SK-N-SH (cell line): Measurements from ENCODE around the gene STK39. TPM values are rescaled to one million over a fixed set of nuclear protein-coding genes. Genes with fewer than 3 reads are reported as not detected.

Source experiments
- CTCF ChIA-PET: fragments of 300-600, 350-600 bp; formaldehyde crosslinking; extraction: SDS; loops from one replicate; lab custom pipeline; 2021; lab: Yijun Ruan, JAX
- POLR2A ChIA-PET: fragments of 350-600 bp; sonication (Branson Sonifier 250); formaldehyde crosslinking; extraction: SDS; loops from one replicate; lab custom pipeline; 2020; ENCODE audit warnings: antibody characterized with exemption, inconsistent platforms; lab: Yijun Ruan, JAX
- DNase-seq: peaks from one replicate; pipeline ENCODE4 v3.0.0; 2012
- H2AFZ ChIP-seq: fragments of 200-600 bp; sonication (generic); 2 replicates; pipeline ENCODE4 v1.8.1; 2016; ENCODE audit warnings: antibody characterized with exemption, mild to moderate bottlenecking, low read depth
- H3F3A ChIP-seq: fragments of 200-600 bp; sonication (generic); replicated peaks from 2 replicates; pipeline ENCODE3; 2016; ENCODE audit warnings: antibody characterized with exemption, mild to moderate bottlenecking; ENCODE audit not compliant: insufficient read depth
- H3K27ac ChIP-seq, 2 experiments: fragments of 200-500 bp in 1 of 2; fragments of 200-600 bp in 1 of 2; sonication (Bioruptor generic) in 1 of 2; sonication (generic), shearing (Covaris generic) in 1 of 2; 2 replicates each; pipeline versions ENCODE4 v1.5.1 to v1.6.1; 2014 to 2016; ENCODE audit warnings: low read depth in 2 of 2, inconsistent platforms in 1 of 2, low read length in 1 of 2, mild to moderate bottlenecking in 1 of 2, mixed read lengths in 1 of 2
- H3K27me3 ChIP-seq: fragments of 200-600 bp; sonication (generic), shearing (Covaris generic); 2 replicates; pipeline ENCODE4 v1.6.1; 2016; ENCODE audit warnings: mixed run types; ENCODE audit not compliant: insufficient read depth
- H3K36me3 ChIP-seq, 2 experiments: fragments of 200-500 bp in 1 of 2; fragments of 200-600 bp in 1 of 2; sonication (Bioruptor generic) in 1 of 2; sonication (generic) in 1 of 2; replicated peaks in 1 of 2; 2 replicates each; pipeline versions ENCODE3 to v1.5.1; 2014 to 2016; ENCODE audit warnings: low read length in 1 of 2, mild to moderate bottlenecking in 1 of 2; ENCODE audit not compliant: insufficient read depth in 2 of 2, control insufficient read depth in 1 of 2
- H3K4me1 ChIP-seq, 2 experiments: fragments of 200-500 bp in 1 of 2; fragments of 200-600 bp in 1 of 2; sonication (Bioruptor generic) in 1 of 2; sonication (generic), shearing (Covaris generic) in 1 of 2; 2 replicates each; pipeline versions ENCODE4 v1.5.1 to v1.6.1; 2014 to 2016; ENCODE audit warnings: low read depth in 1 of 2, low read length in 1 of 2, mixed run types in 1 of 2; ENCODE audit not compliant: insufficient read depth in 2 of 2, control insufficient read depth in 1 of 2
- H3K4me2 ChIP-seq: fragments of 200-600 bp; sonication (generic), shearing (Covaris generic); 2 replicates; pipeline ENCODE4 v1.6.1; 2017; ENCODE audit warnings: mixed run types
- H3K4me3 ChIP-seq, 2 experiments: fragments of 200-500 bp in 1 of 2; fragments of 200-600 bp in 1 of 2; sonication (Bioruptor generic) in 1 of 2; sonication (generic), shearing (Covaris generic) in 1 of 2; 2 replicates each; pipeline versions ENCODE4 v1.5.1 to v1.8.1; 2014 to 2016; ENCODE audit warnings: low read depth in 2 of 2, inconsistent platforms in 1 of 2, low read length in 1 of 2, mild to moderate bottlenecking in 1 of 2, mixed read lengths in 1 of 2, moderate library complexity in 1 of 2
- H3K79me2 ChIP-seq: fragments of 200-600 bp; sonication (generic); 2 replicates; pipeline ENCODE4 v1.8.1; 2017; ENCODE audit warnings: mild to moderate bottlenecking; ENCODE audit not compliant: insufficient read depth
- H3K9ac ChIP-seq: fragments of 200-600 bp; sonication (generic); 2 replicates; pipeline ENCODE4 v1.6.1; 2017; ENCODE audit warnings: mixed run types
- H3K9me2 ChIP-seq: fragments of 200-600 bp; sonication (generic); 2 replicates; pipeline ENCODE4 v1.6.1; 2017; ENCODE audit warnings: mixed run types
- H3K9me3 ChIP-seq: fragments of 200-600 bp; sonication (generic); 2 replicates; pipeline ENCODE4 v1.6.1; 2017; ENCODE audit warnings: mixed run types, mild to moderate bottlenecking, moderate library complexity
- H4K20me1 ChIP-seq: fragments of 200-600 bp; sonication (generic); 2 replicates; pipeline ENCODE4 v1.6.1; 2017; ENCODE audit warnings: mild to moderate bottlenecking, mixed run types; ENCODE audit not compliant: insufficient read depth
- ELF1 ChIP-seq: IDR thresholded peaks from 2 replicates; pipeline ENCODE4 v1.4.0; 2012
- EP300 ChIP-seq, 2 experiments: IDR thresholded peaks; 2 replicates each; pipeline versions ENCODE4 v1.4.0 to v1.6.1; 2012; ENCODE audit warnings: borderline replicate concordance in 1 of 2, low read depth in 1 of 2, low read length in 1 of 2
- FOSL2 ChIP-seq: IDR thresholded peaks from 2 replicates; pipeline ENCODE4 v1.4.0; 2012; ENCODE audit warnings: low read depth, mild to moderate bottlenecking, moderate library complexity, borderline replicate concordance
- GABPA ChIP-seq: IDR thresholded peaks from 2 replicates; pipeline ENCODE4 v1.4.0; 2012; ENCODE audit warnings: low read depth, mild to moderate bottlenecking
- MEF2A ChIP-seq: IDR thresholded peaks from 2 replicates; pipeline ENCODE4 v1.4.0; 2012; ENCODE audit warnings: low read depth, borderline replicate concordance
- NRF1 ChIP-seq: IDR thresholded peaks from 2 replicates; pipeline ENCODE4 v1.6.1; 2012; ENCODE audit warnings: low read depth, mild to moderate bottlenecking, low read length
- POLR2AphosphoS5 ChIP-seq: IDR thresholded peaks from 2 replicates; pipeline ENCODE4 v1.6.1; 2012; ENCODE audit warnings: low read depth, low read length
- RCOR1 ChIP-seq: fragments of 150-350 bp; IDR thresholded peaks from 2 replicates; pipeline ENCODE4 v1.6.1; 2017; ENCODE audit warnings: antibody characterized with exemption, low read length
- WGBS: methylation state at CpG from one replicate; pipeline ENCODE4 v1.1.6; 2017; ENCODE audit warnings: low lambda C conversion rate; 5-methylcytosine and 5-hydroxymethylcytosine counted together
- polyA plus RNA-seq, 3 experiments: library from polyadenylated mRNA; depleted of rRNA; stranded (reverse); fragments of >200 nt; gene quantifications; 2 replicates each; pipeline ENCODE4 v1.2.3, GENCODE V29; 2012
- TF ChIP-seq, protein P1 (sequence below): IDR thresholded peaks from 2 replicates; pipeline ENCODE4 v1.6.1; 2012; ENCODE audit warnings: mild to moderate bottlenecking, low read depth, low read length, moderate library complexity
- TF ChIP-seq, protein P2 (sequence below): IDR thresholded peaks from 2 replicates; pipeline ENCODE4 v1.4.0; 2012; ENCODE audit warnings: low read depth, borderline replicate concordance
- TF ChIP-seq, protein P3 (sequence below): IDR thresholded peaks from 2 replicates; pipeline ENCODE4; 2012
- TF ChIP-seq, protein P4 (sequence below): IDR thresholded peaks from 2 replicates; pipeline ENCODE4 v1.4.0; 2012; ENCODE audit warnings: low read depth, borderline replicate concordance

Gene STK39
- polyA plus RNA-seq, 1 of the 3 experiments (the other 2 are of a cell fraction) = 9.6 TPM

DNA sequence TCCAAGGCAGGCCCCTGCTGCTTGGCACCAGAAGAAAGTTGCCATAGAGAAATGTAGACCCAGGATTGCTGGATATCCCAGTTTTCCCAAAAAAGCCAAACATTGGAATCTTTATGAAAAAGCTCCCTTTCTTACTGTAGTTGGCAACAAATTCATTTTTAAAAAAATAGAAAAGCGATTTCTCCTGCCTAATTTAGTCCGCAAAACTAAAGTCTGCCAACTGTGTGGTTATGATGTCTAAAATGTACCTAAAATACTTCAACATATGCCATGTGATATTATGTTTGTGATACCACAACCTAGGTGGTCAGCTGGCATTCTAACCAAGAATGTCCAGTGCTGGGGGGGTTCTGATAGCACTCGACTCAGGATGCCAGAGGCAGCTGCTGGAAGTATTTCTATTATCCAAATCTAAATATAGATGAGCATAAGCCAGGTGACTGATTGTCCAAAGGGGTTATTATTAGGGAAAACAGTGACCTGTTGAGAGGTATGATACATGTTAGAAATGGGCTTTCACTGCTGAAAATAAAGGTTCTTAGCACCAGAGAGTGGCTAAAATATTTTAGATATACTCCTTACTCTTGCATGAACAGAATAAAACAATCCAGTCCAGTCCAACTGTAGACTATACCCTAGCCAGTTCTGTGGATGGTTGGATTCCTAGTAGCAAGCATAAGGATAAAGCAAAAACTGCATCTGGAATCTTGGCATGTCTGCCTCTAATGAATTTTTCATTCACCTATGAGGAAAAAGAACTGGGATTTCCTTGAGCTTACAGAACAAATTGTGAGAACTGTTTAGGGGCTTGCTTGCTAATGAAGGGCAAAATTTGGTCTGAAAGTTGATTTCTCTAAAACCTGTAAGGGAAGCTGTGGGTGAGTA is 101.7 kb downstream of the STK39 start:
- Histone ChIP-seq H4K20me1 (no peaks in the 10 kb centered on the region), H2AFZ (no peak overlapping the region), H3K9ac (no peak overlapping the region), H3K36me3 (peaks cover 0 to 10% of the 10 kb centered on the region in 2 experiments), H3K27ac (no peak overlapping the region), H3K9me3 (no peaks in the 10 kb centered on the region), H3K4me3 (no peak overlapping the region), H3K27me3 (no peaks in the 10 kb centered on the region), H3K4me1 (peaks cover 0 to 27% of the 10 kb centered on the region in 2 experiments; a peak in 3 of 4 replicates), H3F3A (no peaks in the 10 kb centered on the region), H3K79me2 (no peaks in the 10 kb centered on the region), H3K4me2 (no peak overlapping the region), H3K9me2 (no peaks in the 10 kb centered on the region)
- 83% methylated on average over 3 of the region's 3 CpGs for WGBS
- POLR2A ChIA-PET = no interaction called here
- TF ChIP-seq FOSL2 (no peak), MEF2A (no peak), POLR2AphosphoS5 (no peak), EP300 (IDR thresholded peaks at IDR 0.05; ENCODE audit: borderline replicate concordance in 1 of 2, low read depth in 1 of 2, low read length in 1 of 2) (no peak)
- TF ChIP-seq, protein P1, sequence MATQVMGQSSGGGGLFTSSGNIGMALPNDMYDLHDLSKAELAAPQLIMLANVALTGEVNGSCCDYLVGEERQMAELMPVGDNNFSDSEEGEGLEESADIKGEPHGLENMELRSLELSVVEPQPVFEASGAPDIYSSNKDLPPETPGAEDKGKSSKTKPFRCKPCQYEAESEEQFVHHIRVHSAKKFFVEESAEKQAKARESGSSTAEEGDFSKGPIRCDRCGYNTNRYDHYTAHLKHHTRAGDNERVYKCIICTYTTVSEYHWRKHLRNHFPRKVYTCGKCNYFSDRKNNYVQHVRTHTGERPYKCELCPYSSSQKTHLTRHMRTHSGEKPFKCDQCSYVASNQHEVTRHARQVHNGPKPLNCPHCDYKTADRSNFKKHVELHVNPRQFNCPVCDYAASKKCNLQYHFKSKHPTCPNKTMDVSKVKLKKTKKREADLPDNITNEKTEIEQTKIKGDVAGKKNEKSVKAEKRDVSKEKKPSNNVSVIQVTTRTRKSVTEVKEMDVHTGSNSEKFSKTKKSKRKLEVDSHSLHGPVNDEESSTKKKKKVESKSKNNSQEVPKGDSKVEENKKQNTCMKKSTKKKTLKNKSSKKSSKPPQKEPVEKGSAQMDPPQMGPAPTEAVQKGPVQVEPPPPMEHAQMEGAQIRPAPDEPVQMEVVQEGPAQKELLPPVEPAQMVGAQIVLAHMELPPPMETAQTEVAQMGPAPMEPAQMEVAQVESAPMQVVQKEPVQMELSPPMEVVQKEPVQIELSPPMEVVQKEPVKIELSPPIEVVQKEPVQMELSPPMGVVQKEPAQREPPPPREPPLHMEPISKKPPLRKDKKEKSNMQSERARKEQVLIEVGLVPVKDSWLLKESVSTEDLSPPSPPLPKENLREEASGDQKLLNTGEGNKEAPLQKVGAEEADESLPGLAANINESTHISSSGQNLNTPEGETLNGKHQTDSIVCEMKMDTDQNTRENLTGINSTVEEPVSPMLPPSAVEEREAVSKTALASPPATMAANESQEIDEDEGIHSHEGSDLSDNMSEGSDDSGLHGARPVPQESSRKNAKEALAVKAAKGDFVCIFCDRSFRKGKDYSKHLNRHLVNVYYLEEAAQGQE = no peak
- TF ChIP-seq, protein P2, sequence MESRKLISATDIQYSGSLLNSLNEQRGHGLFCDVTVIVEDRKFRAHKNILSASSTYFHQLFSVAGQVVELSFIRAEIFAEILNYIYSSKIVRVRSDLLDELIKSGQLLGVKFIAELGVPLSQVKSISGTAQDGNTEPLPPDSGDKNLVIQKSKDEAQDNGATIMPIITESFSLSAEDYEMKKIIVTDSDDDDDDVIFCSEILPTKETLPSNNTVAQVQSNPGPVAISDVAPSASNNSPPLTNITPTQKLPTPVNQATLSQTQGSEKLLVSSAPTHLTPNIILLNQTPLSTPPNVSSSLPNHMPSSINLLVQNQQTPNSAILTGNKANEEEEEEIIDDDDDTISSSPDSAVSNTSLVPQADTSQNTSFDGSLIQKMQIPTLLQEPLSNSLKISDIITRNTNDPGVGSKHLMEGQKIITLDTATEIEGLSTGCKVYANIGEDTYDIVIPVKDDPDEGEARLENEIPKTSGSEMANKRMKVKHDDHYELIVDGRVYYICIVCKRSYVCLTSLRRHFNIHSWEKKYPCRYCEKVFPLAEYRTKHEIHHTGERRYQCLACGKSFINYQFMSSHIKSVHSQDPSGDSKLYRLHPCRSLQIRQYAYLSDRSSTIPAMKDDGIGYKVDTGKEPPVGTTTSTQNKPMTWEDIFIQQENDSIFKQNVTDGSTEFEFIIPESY = no peak
- DNase-seq = no peak
- CTCF ChIA-PET = interaction anchor here (0.6 to 2.8 kb wide), 5 partner anchors 11 to 383 kb away, joined by 3 to 10 read pairs (median 6); no protein-coding TSS in a partner anchor

DNA sequence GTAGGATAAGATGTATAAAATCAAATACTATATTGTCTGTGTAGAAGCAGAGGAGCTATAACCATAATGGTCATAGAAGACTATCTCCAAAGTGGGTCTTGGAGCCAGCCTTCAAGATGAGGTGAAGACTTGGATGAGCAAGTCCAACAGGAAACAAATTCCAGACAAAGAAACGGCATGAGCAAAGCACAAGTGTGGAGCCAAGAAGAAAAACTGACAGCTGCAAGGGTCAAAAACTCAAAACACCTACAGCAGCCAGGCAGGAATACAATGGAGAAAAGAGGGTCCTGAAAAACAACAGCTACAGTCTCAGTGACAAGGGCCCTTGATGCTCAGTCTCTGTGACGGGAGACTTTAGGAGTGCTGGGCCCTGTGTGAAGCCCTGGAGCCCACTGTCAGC is 102.4 kb downstream of the STK39 start:
- ChIA-PET CTCF (interaction anchor here (0.6 to 2.8 kb wide), 6 partner anchors 11 to 383 kb away, joined by 3 to 10 read pairs (median 4); no protein-coding TSS in a partner anchor), POLR2A (no interaction called here)
- DNase-seq = no peak
- Histone ChIP-seq H3F3A (no peaks in the 10 kb centered on the region), H3K79me2 (no peaks in the 10 kb centered on the region), H3K4me1 (peaks cover 0 to 33% of the 10 kb centered on the region in 2 experiments; a peak in 3 of 4 replicates), H3K27me3 (no peaks in the 10 kb centered on the region), H3K9me3 (no peaks in the 10 kb centered on the region), H3K36me3 (peaks cover 0 to 6% of the 10 kb centered on the region in 2 experiments), H3K4me3 (no peak overlapping the region), H2AFZ (no peak overlapping the region), H4K20me1 (no peaks in the 10 kb centered on the region), H3K4me2 (no peak overlapping the region), H3K27ac (no peak overlapping the region), H3K9me2 (no peaks in the 10 kb centered on the region), H3K9ac (no peak overlapping the region)
- WGBS = 100% methylated on average over 2 of the region's 2 CpGs
- TF ChIP-seq, protein P3, sequence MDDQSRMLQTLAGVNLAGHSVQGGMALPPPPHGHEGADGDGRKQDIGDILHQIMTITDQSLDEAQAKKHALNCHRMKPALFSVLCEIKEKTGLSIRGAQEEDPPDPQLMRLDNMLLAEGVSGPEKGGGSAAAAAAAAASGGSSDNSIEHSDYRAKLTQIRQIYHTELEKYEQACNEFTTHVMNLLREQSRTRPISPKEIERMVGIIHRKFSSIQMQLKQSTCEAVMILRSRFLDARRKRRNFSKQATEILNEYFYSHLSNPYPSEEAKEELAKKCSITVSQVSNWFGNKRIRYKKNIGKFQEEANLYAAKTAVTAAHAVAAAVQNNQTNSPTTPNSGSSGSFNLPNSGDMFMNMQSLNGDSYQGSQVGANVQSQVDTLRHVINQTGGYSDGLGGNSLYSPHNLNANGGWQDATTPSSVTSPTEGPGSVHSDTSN = no peak
- TF ChIP-seq, protein P2 = no peak
- TF ChIP-seq RCOR1 = no peak
- TF ChIP-seq, protein P4, sequence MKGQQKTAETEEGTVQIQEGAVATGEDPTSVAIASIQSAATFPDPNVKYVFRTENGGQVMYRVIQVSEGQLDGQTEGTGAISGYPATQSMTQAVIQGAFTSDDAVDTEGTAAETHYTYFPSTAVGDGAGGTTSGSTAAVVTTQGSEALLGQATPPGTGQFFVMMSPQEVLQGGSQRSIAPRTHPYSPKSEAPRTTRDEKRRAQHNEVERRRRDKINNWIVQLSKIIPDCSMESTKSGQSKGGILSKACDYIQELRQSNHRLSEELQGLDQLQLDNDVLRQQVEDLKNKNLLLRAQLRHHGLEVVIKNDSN = no peak
- no peak for TF ChIP-seq NRF1
- TF ChIP-seq ELF1 = no peak
- no peak for TF ChIP-seq GABPA
